Muscle of arm (tissue), 12 donors: ENCODE data around the gene ADAP2. TPM values are rescaled to one million over a fixed set of nuclear protein-coding genes. Genes with fewer than 3 reads are reported as not detected.
A peak's percentile ranks its signal among the peaks of the same experiment; 100 is the strongest.
"Not testable (repeated sequence)": the region's sequence is repeated elsewhere in the genome, so short reads cannot be mapped to it uniquely, and the experiment has no call there.

Experiments
- DNase-seq: peaks from one replicate; pipeline ENCODE4 v3.0.0-alpha.2; 2013
- polyA plus RNA-seq, 12 donors: library from polyadenylated mRNA; unstranded; fragments of 120-200 nt; gene quantifications; one replicate each; pipeline ENCODE4 v1.2.1, GENCODE V29; 2013; ENCODE audit not compliant: insufficient read length in 12 of 12

Gene ADAP2
- polyA plus RNA-seq, 12 donors: 3.2 to 14.5 (median 6.7) TPM; not detected in 1

DNA sequence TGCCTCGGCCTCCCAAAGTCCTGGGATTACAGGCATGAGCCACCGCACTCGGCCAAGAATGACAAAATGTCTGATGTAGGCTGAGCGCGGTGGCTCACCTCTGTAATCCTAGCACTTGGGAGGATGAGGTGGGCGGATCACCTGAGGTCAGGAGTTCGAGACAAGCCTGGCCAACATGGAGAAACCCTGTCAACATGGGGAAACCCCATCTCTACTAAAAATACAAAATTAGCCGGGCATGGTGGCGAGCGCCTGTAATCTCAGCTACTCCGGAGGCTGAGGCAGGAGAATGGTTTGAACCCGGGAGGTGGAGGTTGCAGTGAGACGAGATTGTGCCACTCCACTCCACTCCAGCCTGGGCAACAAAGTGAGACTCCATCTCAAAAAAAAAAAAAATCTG is 46.2 kb downstream of the ADAP2 start:
- not testable (repeated sequence) for DNase-seq

DNA sequence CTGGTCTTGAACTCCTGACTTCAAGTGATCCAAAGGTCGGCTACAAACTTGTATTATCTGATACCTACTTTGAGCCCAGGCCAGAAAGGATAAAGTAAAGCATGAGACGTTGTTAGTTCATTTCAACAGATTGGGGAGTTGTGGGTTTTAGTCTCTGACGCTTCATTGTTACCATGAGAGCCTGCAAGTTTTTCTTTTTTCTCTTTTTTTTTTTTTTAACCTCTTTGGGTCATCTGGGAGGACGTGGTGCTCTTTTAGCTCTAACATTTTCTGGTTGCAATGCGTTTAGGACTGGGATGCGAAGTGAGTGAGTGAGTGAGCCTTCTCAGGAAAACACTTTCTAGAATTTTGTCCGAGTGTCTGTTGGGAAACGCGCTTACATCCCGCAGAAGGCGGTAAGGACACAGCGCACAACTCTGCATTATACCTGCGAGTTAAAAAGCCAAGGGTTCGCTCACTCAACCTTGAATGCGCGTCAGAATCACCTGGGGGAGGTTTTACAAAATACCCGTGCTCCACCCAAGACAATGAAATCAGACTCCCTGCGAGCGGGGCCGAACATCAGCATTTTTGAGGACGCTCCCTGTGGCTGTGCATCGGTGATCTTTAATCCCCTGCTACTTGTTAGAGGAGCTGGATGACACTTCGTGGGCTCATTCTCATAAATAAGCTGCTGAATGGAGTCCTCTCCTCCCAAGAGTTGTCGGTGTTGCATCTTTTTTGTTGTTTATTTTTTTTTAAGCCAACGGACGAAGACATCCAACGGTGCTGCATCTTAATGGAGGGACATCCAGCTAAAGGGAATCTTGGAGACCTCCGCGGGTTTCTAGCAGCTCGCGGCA is 48.5 kb downstream of the ADAP2 start:
- DNase-seq: no peak

DNA sequence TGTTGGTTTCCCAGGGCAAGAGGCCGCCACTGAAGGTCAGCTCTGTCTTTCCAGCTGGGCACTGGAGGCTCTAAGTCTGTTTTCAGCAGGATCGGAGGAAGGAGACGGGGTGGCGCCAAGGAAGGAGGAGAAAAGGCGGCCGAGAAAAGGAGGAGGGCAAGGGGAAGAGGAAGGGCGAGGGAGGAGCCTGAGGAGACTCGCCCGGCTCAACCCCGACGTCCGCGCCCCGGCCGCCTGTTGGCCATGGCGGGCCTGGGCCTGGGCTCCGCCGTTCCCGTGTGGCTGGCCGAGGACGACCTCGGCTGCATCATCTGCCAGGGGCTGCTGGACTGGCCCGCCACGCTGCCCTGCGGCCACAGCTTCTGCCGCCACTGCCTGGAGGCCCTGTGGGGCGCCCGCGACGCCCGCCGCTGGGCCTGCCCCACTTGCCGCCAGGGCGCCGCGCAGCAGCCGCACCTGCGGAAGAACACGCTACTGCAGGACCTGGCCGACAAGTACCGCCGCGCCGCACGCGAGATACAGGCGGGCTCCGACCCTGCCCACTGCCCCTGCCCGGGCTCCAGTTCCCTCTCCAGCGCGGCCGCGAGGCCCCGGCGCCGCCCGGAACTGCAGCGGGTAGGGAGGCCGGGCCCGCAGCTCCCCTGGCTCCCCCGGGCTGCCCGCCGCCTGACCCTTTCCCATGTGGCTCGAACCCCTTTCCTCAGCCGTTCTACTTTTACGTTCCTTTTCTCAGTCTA is 49.3 kb downstream of the ADAP2 start, which contains the start of gene RNF135:
Gene RNF135 (plus strand): TSS at position 209 of the 737 bp plus-strand sequence. CDS start 35 bp downstream, at position 244.
- peak; percentile 88 for DNase-seq

DNA sequence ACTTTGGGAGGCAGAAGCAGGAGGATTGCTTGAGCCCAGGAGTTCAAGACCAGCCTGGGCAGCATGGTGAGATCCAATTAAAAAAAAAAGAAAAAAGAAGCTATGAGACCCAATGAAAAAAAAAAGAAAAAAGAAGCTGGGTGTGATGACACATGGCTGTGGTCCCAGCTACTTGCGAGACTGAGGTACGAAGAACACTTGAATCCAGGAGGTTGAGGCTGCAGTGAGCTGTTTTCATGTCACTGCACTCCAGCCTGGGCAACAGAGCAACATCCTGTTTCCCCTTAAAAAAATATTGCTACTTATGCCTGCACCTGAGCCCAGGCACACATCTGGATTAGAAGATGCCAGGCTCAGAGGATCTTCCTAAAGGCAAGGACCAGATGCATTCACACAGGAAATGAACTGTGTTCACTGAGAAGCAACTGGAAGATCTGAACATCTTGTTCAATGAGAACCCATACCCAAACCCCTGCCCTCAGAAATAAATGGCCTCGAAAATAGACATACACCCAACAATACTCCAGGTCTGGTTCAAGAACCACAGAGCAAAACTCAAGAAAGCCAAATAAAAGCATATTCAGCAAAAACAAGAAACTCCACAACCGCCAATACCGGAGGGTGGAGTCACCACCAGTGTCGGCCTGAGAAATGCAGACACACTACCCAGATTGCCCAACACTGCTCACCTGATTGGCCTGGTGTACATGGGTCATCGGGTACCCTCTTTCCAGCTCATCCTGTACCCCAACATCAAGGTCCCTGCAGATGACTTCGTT is 53.5 kb downstream of the ADAP2 start:
- DNase-seq: no peak

DNA sequence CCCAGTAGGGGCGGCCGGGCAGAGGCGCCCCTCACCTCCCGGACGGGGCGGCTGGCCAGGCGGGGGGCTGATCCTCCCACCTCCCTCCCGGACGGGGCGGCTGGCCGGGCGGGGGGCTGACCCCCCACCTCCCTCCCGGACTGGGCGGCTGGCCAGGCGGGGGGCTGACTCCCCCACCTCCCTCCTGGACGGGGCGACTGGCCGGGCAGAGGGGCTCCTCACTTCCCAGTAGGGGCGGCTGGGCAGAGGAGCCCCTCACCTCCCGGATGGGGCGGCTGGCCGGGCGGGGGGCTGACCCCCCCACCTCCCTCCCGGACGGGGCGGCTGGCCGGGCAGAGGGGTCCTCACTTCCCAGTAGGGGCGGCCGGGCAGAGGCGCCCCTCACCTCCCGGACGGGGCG is 58.2 kb downstream of the ADAP2 start:
- not testable (repeated sequence) for DNase-seq

DNA sequence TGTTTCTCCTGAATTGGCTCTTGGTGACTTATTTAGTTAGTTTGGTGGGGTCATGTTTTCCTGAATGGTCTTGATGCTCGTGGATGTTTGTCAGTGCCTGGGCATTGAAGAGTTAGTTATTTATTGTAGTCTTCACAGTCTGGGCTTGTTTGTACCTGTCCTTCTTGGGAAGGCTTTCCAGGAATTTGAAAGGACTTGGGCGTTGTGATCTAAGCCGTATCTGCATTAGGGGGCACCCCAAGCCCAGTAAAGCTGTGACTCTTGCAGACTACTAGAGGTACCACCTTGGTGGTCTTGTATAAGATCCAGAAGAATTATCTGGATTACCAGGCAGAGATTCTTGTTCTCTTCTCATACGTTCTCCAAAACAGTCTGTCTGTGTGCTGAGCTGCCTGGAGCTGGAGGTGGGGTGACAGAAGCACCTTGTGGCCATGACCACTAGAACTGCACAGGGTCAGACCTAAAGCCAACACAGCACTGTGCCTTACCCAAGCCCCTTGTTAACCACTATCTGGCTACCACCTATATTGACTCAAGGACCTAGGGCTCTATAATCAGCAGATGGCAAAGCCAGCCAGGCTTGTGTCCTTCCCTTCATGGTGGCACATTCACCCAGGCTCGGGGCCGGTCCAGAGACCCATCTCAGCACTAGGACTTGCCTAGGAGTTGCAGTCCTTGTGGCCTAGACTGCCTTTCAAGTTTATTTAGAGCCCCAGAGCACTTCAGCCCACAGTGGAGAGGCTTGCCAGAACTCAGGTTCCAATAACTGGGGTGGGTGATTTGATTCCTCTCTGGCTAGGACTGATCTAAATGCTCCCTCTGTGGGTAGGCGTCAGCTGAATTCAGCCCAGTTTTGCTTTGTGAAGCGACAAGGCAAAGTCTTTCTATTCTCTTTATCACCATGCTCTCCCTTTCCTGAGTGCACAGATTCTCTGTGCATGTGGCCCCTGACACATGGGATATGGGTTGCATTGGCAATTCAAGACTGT is 60.1 kb downstream of the ADAP2 start:
- DNase-seq: no peak

DNA sequence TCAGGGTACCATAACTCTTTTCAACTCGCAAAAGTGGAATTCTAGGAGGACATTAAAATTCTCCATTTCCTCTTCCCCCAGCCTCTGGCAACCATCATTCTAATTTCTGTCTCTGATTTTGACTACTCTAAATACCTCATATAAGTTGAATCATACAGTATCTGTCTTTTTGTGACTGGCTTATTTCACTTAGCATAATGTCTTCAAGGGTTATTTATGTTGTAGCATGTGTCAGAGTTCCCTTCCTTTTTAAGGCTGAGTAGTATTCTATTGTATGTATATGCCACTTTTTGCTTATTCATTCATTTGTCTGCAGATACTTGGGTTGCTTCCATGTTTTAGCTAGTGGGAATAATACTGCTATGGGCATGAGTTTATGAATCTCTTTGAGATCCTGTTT is 61.1 kb downstream of the ADAP2 start:
- no peak for DNase-seq

DNA sequence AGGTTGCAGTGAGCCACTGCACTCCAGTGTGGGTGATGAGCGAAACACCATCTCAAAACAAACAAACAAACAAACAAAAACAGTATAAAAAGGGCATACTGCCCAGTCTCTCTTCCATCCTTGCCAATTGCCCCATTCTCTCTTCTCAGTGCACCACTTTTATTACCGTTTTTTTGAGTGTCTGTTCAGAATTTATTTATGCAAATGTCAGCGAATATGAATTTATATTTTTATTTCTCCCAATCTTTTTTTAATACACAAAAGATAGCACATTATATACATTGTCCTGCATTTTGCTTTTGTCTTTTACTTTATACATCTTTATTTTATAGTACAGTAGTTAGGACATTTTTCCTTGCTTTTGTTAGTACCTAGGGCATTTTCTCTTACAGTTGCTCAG is 68.7 kb downstream of the ADAP2 start:
- no peak for DNase-seq

DNA sequence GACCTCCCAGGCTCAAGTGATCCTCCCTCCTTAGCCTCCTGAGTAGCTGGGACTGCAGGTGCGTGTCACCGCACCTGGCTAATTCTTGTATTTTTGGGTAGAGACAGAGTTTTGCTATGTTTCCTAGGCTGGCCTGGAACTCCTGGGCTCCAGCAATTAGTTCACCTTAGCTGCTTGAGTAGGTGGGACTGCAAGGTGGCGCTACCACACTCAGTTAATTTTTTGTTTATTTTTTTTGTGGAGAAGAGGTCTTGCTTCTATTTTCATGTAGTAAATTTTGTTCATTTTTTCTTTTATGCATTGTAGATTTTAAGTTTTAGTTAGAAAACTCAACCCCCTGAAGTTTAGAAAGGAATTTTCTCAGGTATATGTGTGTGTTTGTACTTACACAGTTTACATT is 70.8 kb downstream of the ADAP2 start:
- no peak for DNase-seq

DNA sequence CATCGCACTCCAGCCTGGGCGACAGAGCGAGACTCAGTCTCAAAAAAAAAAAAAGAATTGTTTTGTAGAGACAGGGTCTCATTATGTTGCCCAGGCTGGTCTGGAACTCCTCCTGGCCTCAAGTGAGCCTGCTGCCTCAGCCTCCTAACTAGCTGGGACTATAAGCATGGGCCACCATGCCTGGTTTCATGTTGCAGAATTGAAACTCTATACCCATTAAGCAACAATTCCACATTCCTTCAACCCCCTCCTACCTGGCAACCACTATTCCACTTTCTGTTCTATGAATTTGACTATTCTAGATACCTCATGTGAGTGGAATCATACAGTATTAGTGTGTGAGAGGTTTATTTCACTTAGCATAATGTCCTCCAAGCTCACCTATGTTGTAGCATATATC is 73.6 kb downstream of the ADAP2 start:
- DNase-seq: no peak

DNA sequence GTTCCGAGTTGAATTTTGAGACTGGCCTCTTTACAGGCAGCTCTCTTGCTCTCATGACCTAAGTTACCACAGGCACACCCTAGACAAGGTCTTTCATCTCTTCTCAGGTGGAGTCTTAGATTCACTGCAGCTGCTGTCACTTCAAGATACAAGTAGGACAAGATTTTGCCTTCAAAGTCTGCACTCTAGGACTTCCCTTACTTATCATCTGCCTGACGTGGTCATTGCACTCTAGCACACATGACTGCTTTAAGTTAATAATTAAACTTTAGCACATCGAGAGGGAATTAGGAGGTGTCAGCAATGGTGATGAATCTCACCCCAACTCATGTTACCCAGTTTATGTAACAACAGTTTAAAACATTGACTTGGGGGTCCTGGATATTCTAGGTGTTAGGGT is 74.7 kb downstream of the ADAP2 start:
- DNase-seq: no peak

DNA sequence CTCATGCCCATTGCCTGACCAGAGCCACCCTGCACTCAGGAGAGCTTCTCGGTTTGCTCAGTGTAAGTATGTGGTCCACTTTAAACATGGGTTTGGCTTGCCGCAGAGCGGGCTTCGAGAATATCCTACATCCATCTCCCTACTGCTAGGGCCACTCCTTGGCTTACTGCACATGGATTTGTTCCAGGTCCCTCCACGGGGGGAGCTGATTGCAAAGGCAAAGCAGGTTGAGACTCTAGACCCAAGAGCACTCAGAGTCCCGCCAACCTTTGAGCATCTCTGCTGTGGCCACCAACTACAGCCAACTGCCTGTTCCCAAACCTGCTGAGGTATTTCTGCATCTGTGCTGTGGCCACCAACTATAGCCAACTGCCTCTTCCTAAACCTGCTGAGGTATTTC is 75.5 kb downstream of the ADAP2 start:
- no peak for DNase-seq

DNA sequence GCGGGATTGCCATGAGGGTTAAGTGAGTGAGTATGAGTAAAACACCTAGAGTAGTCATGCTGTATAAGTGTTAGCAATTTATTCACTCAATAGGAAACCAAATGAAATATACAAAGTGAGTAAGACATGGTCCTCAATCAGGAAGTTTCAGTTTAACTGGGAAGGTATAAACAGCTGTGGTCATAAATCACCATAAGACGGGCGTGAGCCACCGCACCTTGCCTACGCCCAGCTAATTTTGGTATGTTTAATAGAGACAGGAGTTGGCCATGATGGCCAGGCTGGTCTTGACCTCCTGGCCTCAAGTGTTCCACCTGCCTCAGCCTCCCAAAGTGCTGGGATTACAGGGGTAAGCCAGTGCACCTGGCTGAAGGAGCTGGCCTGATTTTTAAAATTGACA is 76.1 kb downstream of the ADAP2 start:
- DNase-seq: no peak

DNA sequence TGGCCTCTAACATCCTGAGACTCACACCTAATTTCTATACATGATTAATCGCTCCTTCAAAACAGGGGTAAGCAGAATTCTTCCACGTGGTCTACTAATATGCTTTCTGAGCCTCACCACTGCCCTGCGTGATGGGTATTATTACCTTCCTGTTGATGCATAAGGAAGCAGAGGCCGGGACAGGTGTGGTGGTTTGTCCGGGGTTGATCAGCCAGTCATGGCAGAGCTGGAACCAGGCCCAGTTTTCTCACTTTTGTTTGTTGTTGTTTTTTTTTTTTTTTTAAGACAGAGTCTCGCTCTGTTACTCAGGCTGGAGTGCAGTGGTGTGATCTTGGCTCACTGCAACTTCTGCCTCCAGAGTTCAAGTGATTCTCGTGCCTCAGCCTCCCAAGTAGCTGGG is 80.3 kb downstream of the ADAP2 start:
- DNase-seq: no peak

DNA sequence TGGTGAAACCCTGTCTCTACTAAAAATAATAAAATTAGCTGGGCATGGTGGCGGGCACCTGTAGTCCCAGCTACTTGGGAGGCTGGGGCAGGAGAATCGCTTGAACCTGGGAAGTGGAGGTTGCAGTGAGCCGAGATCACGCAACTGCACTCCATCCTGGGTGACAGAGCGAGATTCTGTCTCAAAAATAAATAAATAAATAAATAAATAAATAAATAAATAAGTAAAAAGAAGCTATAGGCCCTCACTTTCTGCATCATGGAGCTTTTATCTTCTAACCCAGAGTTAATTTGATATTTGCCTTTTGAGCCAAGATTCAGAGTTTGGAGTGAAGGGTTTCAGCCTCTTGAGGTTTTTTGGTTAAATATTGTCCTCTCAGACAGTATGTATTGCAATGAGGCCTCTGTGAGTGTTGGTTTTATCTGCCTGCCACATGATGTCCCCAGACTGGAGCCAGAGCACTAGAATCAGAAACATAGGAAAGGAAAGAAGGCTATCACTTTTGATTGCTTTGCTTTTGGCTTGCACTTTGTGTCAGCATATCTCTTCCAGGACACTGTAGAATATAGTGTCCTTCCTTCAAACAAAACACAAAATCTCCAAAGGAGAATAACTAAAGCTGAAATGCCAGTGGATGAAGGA is 81.6 kb downstream of the ADAP2 start:
- no peak for DNase-seq

DNA sequence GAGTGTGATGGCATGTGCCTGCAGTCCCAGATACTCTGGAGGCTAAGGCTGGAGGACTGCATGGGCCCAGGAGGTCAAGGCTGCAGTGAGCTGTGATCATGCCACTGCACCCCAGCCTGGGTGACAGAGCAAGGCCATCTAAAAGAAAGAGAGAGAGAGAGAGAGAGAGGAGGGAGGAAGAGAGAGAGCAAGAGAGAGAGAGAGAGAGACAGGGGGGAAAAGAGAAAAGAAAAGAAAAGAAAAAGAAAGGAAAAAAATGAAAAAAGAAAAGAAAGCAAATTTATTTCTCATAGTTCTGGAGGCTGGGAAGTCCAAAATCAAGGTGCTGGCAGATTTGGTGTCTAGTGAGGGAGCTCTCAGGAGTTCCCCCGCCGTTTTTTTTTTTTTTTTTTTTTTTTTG is 82.4 kb downstream of the ADAP2 start:
- DNase-seq: no peak

DNA sequence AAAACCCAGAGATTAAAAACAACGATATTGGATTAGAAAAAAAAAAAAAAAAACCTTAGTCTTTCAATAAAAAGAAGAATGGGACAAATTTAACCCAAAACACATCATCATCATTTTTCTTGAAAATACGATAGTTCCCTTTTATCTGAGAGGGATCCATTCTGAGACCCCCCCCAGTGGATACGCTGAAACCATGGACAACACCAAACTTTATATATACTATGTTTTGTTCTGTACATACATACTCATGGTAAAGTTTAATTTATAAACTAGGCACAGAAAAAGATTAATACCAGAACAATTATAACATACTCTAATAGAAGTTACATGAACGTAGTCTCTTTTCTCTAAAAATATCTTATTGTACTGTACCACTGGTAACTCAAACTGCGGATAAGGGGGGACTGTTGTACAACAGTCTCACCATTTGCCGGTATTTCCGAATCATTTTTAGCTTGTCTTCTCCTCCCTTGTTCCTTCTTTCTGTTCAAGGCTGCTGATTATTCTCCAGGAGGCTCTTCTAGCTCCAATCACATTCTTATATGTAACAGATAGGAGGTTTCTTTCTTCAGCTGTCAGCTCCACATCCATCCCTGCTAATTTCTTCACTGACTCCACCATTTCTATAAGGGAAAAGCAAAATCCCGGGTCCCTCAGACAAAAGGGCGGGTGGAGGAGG is 86.1 kb downstream of the ADAP2 start:
- no peak for DNase-seq

DNA sequence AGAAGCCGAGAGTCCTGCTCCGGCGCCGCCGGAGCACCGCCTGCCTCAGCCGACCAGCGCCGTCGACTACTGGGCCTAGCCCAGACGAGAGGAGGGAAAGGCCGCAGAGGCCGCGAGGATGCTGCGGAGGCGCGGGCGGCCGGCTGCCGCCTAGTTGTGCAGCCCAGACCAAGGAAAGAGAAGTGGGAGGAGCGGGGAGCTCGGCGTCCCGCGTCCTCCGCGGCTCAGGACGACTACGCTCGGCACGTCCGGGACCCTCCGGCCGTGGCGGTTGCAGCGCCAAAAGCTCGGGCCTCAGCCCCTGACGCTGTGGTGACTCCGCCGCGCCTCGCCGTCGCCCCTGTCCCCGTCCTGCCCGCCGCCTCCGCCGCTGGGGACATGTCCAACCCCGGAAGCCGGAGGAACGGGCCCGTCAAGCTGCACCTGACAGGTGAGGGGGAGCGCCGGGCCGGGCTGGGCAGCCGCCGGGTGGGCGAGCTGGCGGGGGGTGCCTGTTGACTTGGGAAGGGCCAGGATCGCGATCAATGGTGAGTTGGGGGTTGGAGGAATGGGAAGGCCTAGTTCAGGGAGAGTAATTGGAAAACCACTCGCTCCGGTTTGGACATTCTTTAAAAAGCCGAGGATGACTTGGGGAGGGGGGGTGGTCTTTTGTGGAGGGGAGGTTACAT is 86.8 kb downstream of the ADAP2 start:
- peak; percentile 66 for DNase-seq
